Activated CD4-positive, CD25-positive, alpha-beta regulatory T cell treated with anti-CD3 and anti-CD28 coated beads, Interleukin-2, amount 50 U/mL, for 16 hours (primary cell): ENCODE measurements around the gene DYNLRB1.
"Not testable (repeated sequence)": the region's sequence is repeated elsewhere in the genome, so short reads cannot be mapped to it uniquely, and the experiment has no call there.

ENCODE experiments used
- DNase-seq: peaks from one replicate; pipeline ENCODE4 v3.0.0-alpha.2; 2020; ENCODE audit warnings: low read depth, low spot score

DYNLRB1 gene

DNA sequence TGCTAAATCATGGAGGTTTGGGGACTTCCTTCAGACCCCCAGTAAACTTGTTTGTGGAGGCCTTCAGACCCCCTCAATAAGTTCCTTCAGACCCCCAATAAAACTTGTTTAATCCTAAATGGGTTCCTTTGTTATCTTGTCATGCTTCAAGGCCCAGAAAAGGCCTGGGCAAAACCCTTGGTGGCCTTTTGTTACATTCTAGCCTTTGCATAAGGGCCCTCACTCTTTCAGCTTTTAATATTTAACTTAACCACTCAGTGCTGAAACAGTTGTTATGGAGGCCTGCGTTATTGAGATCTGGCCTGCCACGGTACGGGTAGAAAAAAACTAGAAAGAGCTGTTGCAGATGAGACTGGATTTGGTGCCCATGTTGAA, 4.3 kb upstream of the DYNLRB1 start:
- DNase-seq = no peak

DNA sequence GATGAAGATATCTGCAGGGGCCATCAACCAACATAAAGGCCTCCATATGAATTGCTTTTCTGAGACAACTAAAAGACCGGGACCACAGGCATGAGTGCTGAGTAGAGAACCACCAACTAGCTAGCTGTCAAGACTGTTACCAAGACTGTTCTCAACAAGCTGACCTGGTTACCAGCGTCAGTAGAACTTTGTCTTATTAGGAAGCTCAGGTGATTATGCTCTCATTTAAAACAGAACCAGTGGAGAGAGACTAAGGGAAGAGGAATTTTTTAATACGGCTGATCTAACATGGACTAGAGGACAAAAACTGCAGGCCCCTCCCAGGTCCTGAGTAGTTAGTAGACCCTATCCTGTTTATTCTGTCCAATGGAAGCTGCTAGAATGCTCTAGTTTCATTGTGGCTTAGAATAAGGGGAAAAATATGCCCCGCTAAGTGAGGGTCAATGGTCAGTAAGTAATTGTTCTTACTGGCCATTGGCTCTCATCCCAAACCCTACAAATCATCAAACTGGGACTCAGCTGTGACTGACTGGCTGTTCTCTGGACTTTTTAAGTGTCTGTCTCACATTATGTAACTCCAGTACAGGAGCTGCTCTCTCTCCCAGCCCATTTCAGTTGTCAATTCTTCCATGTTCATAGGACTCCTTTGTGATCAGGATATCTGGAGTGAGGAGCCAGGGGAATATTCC, 3.8 kb upstream of the DYNLRB1 start:
- DNase-seq = no peak

GRCh38 chr20:34512955-34513419, 3.2 kb upstream of the DYNLRB1 start:
- DNase-seq = no peak

GRCh38 chr20:34514034-34514433, 2.2 kb upstream of the DYNLRB1 start:
- DNase-seq = not testable (repeated sequence)

- DNase-seq = no peak
Observed at GRCh38 chr20:34514897-34515483, 1.2 kb upstream of the DYNLRB1 start.

GRCh38 chr20:34515484-34516246, 557 bp upstream of the DYNLRB1 start:
- DNase-seq = peak; percentile 59

- no peak for DNase-seq
Observed at GRCh38 chr20:34517114-34517505, 888 bp downstream of the DYNLRB1 start.

DNA sequence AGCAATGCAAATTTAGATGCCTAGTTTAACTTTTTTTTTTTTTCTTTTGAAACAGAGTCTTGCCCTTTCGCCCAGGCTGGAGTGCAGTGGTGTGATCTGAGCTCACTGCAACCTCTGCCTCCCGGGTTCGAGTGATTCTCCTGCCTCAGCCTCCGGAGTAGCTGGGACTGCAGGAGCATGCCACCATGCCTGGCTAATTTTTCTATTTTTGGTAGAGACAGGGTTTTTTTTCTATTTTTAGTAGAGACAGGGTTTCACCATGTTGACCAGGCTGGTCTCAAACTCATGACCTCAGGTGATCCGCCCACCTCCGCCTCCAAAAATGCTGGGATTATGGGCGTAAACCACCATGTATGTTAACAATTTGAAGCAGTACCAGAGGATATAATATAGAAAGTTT, 2.6 kb downstream of the DYNLRB1 start:
- not testable (repeated sequence) for DNase-seq

- not testable (repeated sequence) for DNase-seq
Observed at GRCh38 chr20:34519841-34520240, 3.6 kb downstream of the DYNLRB1 start.

DNA sequence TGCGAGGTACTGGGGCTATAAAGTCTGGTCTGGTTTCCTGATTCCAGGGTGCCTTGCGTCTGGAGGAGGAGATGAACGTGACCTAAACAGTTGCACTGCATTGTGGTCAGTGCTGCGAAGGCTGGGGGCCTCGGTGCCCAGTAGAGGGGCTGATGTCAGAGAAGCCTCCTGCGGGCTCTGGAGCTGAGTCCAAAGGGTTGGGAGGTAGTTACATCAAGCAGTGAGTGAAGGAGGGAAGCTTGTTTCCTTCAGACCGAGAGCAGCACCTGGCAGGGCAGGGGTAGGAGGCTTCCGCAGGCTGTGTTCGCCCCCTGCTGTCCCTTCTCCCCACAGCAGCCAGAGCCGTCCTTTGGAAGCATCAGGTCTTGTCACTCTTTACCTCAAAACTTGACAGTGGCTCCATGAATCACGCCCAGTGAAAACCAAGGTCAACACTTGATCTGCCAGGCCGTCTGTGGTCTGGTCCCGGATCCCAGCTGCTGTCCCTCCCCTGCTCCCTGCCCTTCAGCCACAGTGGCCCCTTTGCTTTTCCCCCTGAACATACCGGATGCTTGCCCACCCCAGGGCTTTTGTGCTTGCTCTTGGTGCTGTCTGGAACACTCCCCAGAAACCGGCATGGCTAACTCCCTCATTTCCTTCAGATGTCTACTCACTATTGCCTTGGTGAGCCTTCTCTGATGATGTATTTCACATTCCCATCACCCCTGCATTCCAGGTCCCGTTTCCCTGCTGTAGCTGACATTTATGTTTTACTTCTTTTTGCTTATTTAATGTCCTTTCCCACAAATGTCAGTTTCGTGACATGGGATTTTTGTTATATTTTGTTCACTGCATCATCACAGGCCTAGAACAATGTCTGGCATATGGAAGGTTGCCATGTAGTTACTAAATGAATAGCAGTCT, 7.0 kb downstream of the DYNLRB1 start:
- no peak for DNase-seq

- no peak for DNase-seq
Observed at GRCh38 chr20:34524426-34524825, 8.2 kb downstream of the DYNLRB1 start.

GRCh38 chr20:34525342-34525708, 9.1 kb downstream of the DYNLRB1 start:
- DNase-seq = no peak

DNA sequence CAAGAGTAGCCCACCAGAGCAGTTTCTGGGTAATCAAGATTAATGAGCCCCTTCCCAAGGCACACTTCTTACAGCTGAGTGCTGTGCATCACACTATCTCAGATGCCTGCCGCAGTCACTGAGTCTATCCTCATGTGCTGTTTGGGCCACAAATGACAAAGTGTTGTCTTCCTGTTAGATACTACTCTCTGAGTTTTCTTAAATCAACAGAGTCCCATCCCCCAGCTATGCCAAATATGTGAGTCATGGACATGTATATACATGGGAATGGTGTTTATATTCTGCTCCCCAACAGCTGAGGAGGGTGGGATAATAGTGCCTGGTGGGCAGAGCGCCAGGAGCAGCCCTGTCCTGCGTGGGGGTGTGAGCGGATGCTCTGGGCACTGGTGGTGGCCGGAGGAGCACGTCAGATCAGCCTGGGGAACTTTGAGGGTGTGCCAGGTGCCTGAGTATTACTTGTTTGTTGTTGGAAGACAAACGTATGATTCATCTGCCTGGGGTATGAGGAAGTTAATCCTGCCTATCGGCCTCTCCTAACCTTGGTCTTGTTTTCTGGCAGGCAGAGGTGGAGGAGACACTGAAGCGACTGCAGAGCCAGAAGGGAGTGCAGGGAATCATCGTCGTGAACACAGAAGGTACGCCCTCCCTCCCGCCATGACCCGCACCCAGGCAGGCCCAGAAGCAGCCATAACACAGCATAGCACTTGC, 9.6 kb downstream of the DYNLRB1 start:
- no peak for DNase-seq

DNA sequence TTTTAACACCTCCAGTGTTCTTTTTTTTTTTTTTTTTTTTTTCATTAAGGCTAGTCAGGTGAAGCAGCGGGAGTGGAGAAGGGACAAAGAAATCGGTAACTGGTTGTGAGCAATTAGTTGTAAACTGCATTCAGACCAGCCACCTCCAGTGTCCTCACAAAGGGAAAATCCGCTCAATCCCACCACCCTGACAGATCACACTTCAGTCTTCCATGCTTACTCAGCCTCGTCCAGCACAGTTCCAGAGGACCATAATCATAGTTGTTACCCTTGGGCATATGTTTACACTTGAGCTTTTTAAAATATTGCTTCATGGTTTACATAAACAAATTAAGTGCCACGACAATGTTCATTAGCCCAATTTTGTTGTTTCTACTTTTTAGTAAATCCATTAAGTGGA, 10.2 kb downstream of the DYNLRB1 start:
- DNase-seq = no peak

DNA sequence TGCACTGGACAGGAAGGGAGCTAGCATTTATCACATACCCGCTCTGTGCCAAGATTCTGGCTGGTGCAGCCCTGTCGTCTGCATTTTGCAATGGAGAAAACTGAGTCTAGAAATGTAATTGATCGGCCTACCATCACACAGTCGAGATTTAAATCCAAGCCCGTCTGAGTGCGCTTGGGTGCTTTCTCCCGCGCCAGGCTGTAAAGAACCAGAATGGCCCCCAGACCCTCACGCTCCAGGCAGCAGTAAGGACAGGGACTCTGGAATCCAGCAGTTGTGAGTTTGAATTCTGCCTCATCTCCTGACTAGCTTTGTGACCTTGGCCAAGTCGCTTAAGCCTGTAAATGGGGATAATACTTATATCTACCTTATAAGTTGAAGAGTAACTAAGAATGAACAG, 10.8 kb downstream of the DYNLRB1 start:
- DNase-seq = no peak

- no peak for DNase-seq
Observed at GRCh38 chr20:34528921-34529297, 12.7 kb downstream of the DYNLRB1 start.

DNA sequence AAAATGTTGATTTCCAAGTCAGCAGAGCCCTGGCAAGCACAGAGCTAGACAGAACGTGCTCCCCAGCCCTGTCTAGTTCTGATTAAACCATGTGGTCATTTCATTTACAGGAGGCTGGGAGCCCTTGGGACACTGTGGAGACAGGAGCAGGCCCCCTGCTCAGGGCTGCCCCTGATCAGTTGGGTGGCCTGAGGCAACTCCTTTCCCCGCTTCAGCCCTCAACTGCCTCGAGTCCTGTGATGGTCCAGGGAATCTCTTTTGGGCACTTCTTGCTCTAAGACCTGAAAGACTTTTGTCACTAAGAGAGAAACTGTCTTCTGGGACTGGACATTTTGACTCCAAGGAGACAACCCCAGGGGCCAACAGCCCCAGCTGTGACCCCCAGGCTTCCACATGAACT, 13.5 kb downstream of the DYNLRB1 start:
- no peak for DNase-seq

- no peak for DNase-seq
Observed at GRCh38 chr20:34530342-34530741, 14.1 kb downstream of the DYNLRB1 start.

DNA sequence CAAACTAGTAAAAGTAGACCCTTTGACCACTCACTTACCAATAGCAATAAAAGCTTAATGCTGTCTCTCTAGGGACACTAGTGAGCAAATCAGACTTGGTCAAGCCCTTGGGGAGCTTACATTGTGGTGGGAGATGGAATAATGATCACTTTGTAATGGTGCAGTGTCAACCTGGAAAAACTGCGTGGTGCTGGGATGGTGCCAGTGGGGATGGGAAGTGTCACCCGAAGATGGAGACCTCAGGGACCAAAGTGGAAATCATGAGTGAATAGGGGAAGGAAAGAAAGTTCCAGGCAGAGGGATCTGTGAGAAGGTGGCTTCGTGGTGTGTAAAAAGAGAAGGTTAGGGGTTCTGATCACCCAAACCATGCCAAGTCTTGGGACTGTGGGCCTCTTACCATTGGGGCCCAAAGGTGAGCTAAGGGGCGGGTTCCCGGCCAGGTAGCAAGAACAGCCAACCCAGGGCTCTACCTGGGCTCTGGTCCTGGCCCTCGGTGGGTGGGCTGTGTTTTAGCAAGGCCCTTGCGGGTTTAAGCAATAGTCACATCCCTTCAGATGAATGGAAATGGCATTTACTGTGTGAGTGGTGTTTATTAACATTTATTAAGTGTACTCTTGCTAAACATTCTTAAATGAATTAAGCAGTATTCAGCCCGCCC, 15.5 kb downstream of the DYNLRB1 start:
- no peak for DNase-seq

- DNase-seq = no peak
Observed at GRCh38 chr20:34532320-34532719, 16.1 kb downstream of the DYNLRB1 start.

DNA sequence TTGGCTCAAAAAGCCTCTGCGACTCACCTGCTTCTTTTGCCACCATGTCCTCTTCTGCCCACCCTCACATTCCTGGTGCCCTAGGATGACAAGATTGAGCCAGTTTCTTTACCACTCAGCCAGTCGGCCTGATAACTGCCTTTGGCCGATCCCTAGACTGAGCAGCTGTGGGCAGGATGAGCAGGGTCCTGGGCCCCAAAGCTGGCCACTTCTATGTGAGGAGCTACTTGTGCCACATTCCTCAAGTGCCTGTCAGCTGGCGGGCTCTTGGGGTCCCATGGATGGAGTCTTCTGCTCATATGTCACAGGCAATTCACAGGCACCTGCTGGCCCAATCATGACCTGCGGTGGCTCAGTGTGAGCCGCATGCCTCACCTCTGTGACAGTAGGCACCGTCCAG, 16.5 kb downstream of the DYNLRB1 start:
- no peak for DNase-seq
